ENCODE measurements around the gene PIP4P1.

DNA sequence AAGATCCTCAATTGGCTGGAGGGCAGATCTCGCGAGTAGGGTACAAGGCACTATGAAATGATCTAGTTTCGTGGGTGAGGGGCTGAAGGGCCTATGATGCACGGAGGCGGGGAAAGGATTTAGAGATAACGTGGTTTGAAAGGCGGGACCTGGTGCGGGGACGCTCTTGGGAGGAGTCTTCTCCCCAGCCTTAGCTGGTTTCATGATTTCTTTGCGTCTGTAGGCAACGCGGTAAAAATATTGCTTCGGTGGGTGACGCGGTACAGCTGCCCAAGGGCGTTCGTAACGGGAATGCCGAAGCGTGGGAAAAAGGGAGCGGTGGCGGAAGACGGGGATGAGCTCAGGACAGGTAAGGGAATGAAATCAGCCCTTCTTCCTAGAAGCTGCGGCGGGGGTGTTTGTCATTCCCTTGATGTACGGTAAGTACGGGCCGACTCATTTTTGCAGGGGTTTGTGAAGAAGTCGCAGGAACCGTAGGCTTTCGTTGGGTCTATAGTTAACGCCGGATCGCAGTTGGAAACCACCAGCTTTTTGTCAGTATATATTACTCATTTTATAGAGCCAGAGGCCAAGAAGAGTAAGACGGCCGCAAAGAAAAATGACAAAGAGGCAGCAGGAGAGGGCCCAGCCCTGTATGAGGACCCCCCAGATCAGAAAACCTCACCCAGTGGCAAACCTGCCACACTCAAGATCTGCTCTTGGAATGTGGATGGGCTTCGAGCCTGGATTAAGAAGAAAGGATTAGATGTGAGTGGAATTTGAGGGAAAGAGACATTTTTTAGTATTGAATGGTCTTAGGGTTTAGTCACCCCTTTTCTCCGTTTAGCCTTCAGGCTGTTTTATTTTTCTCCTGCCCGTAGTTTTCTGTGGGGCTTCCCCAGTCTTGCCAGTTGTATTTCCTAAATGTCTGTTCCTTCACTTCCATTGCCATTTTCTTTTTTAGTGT, 5.6 kb downstream of the PIP4P1 start:
- no peak for TF ChIP-seq CTCF (IDR thresholded peaks at IDR 0.05)
- no peak for TF ChIP-seq POLR2AphosphoS5 (IDR thresholded peaks at IDR 0.05)
- TF ChIP-seq POLR2A (IDR thresholded peaks at IDR 0.05), result no peak
- TF ChIP-seq EP300 (IDR thresholded peaks at IDR 0.05), result no peak

Data from sigmoid colon (tissue), 4 donors.